Stimulated activated naive CD8-positive, alpha-beta T cell treated with anti-CD3 and anti-CD28 coated beads, Interleukin-15, Interleukin-2, amounts not matched to agents 100 U/mL and 50 U/mL, for 24 hours (primary cell): ENCODE results near the gene CELF2.
"Not testable (repeated sequence)": the region's sequence is repeated elsewhere in the genome, so short reads cannot be mapped to it uniquely, and the experiment has no call there.

Experiments used
- ATAC-seq: fragments of 150-1000 bp; cut with Tn5 transposase; one replicate; pipeline ENCODE4 v1.10.0; 2021
- DNase-seq: peaks from one replicate; pipeline ENCODE4 v3.0.0; 2021

Gene CELF2

DNA sequence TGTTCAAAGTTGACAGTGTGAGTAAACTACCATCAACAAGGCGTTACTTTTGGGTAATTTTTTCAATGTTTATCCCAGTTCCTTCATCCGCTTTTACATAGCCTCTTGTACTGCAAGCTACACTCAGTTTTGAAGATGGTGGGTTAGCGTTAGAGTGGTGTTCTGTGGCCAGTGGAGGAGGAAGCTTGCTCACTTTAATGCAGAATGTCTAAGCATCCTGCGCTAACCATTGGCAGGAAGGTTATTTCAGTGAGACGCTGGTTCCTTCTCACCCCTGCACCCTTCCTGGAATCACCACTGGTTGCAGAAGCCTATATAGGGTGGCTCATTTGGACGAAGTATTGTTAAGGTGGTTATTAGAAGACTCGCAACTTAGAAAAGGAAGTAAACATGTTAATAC is 159.1 kb downstream of the CELF2 start:
- DNase-seq = peak; percentile 49

GRCh38 chr10:11177381-11177780 is 159.7 kb downstream of the CELF2 start:
- no peak for DNase-seq
- no peak for ATAC-seq

More for the DNA sequence above, 159.1 kb downstream of the CELF2 start:
- ATAC-seq = peak; percentile 34

- peak; percentile 54 for DNase-seq
- no peak for ATAC-seq
These were observed 160.3 kb downstream of the CELF2 start for GRCh38 chr10:11177926-11178471.

DNA sequence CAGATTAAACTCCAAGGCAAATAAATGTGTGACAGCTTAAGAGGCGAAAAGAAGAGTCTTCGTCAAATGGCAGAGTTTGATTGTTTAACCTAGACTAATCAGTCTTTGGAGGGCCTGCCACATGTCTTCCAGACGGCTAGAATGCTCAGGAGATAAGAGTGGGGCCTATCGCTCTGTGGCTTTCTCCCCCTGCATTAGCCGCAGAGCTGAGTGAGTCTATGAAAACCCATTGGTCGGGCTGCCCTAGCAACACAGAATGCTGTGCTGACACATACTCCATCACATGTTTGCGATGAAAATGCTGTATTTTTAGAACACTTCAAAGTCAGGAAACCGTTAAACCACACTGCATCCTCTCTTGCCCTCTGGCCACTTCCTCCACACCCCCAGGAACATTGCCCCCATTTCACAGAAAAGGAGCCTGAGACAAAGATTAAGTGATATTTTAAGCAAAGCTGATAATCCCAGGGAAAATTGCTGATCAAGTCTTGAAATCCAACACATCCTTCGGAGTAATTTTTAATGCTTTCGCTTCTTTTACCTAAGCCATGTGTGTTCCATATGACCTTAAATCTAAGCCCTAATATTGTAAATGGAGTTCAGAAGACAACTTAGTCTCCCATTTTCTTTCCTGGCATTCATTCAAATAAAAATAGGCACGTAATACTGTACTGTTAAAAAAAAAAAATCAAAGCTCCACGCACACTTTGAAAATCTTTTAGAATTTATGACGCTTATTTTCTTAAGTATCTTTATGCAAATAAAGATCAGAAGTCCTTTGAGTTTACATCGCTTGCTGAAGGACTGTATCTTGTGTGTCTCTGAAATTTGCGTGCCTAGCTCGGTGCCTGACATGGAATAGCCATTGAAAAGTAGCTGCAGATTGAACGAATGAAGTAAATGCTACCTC is 161.2 kb downstream of the CELF2 start:
- ATAC-seq (peak; percentile 90), DNase-seq (peak; percentile 81)

DNA sequence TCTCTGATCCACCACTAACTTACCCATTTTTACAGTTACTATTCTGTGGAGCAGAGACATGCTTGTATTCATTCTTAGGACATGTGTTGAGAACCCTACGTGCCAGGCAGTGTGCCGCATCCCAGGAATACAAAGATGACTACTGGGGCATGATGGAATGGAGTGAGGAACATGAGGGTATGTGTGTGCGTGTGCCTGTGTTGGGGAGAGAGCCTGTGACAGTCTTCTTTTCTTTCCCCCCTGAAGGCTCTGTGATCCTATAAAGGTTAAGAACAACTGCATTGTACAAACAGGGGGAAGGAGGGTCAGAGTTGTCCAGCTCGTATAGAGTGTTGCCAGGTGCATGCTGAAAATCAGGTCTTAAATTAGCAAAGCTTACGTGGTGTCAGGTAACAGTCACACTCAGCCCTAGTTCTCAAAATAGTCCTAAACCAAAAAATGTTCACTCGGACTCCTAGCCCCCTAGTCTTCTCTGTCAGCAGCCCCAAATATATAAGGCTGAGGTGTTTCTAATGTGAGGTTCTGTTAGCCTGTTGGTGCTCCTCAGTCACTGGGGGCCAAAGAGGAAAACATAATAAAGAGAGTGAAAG is 161.9 kb downstream of the CELF2 start:
- no peak for DNase-seq
- no peak for ATAC-seq

- ATAC-seq (peak; percentile 67), DNase-seq (peak; percentile 69)
These were observed 162.6 kb downstream of the CELF2 start for GRCh38 chr10:11180228-11180627.

GRCh38 chr10:11181978-11182377 is 164.3 kb downstream of the CELF2 start:
- DNase-seq (no peak), ATAC-seq (no peak)

DNA sequence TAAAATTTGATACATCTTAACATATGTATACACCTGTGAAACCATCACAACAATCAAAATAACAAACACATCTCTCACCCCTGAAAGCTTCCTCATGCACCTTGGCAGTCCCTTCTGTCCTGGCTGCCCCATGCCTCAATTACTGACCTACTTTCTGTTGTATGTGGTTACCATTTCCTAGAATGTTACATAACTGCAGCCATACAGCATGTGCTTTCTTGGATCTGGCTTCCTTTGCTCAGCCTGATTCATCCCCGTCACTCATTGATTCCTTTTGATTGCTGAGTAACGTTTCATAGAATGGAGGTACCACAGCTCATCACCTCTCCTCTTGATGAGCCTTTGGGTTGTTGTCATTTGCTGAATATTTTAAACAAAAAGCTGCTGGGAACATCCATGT is 165.3 kb downstream of the CELF2 start:
- DNase-seq = no peak
- ATAC-seq = no peak

DNA sequence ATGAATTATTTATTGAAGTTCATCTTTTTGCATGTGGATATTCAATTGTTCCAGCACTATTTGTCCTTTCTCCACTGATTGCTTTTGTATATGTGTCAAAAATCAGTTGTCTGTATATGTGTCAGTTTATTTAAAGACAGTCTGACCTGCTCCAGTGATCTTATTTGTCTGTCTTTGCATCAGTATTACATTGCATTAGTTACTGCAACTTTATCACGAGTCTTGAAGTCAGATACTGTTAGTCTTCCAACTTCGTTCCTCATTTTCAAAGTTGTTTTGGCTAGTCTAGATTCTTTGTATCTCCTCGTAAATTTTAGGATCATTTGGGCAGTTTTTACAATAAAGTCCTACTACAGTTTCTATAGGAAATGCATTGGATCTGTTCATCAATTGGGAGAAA is 166.4 kb downstream of the CELF2 start:
- DNase-seq = no peak

DNA sequence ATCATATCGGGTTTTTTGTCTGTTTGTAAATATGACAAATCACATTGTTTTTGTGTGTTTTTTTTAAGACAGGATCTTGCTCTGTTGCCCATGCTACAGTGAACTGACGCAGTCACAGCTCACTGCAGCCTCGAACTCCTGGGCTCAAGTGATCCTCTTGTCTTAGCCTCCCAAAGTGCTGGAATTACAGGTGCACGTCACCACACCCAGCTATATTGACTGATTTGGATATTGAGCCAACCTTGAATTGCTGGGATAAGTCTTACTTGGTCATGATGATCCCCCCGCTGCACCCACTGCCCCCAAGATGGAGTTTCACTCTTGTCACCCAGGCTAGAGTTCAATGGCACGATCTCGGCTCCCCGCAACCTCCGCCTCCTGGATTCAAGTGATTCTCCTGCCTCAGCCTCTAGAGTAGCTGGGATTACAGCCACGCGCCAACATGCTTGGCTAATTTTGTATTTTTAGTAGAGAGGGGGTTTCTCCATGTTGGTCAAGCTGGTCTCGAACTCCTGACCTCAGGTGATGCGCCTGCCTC is 167.5 kb downstream of the CELF2 start:
- not testable (repeated sequence) for ATAC-seq

More for the DNA sequence above, 166.4 kb downstream of the CELF2 start:
- no peak for ATAC-seq

GRCh38 chr10:11186374-11186773 is 168.7 kb downstream of the CELF2 start:
- DNase-seq (no peak), ATAC-seq (no peak)

More for the DNA sequence above, 167.5 kb downstream of the CELF2 start:
- DNase-seq = not testable (repeated sequence)

DNA sequence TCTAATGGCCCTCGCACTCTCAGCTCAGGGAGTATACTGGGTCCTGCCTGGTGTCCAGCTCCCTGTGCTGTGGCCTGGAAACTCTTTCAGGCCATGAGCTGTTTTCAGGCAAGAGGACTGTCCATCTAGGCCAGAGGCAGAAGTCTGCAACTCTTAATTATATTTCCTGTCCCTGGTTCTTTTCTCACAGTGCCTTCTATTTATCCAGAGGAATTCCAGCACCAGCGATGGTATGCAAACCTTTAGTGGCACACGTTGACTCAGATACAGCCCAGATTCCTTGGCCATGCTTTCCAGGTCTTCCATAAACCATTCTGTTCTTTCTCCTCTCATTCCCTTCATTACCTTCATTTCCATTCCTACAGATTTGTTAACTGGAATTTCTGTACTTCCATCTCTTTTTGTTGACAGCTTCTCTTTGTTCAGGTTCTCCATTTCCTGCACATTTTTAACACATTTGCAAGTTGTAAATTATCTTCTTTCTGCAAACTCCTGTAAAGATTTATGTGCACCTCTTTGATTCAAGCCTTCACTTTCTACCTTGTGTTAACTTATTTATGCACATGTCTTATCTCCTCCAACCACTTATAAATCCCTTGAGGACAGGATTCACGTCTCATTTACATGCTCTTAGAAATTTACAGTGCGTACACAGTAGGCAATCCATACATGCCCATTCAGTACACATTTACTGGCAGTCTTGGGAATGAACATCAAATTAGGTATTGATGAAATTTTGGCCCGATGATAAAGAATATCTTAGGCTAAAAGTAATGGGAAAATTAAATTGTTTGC is 172.1 kb downstream of the CELF2 start:
- ATAC-seq (no peak), DNase-seq (no peak)

GRCh38 chr10:11191190-11191589 is 173.5 kb downstream of the CELF2 start:
- no peak for DNase-seq

GRCh38 chr10:11191678-11192077 is 174.0 kb downstream of the CELF2 start:
- ATAC-seq = no peak
- no peak for DNase-seq

More at GRCh38 chr10:11191190-11191589, 173.5 kb downstream of the CELF2 start:
- peak; percentile 35 for ATAC-seq

- DNase-seq = no peak
- ATAC-seq = no peak
These were observed 174.8 kb downstream of the CELF2 start for GRCh38 chr10:11192304-11193000.

DNA sequence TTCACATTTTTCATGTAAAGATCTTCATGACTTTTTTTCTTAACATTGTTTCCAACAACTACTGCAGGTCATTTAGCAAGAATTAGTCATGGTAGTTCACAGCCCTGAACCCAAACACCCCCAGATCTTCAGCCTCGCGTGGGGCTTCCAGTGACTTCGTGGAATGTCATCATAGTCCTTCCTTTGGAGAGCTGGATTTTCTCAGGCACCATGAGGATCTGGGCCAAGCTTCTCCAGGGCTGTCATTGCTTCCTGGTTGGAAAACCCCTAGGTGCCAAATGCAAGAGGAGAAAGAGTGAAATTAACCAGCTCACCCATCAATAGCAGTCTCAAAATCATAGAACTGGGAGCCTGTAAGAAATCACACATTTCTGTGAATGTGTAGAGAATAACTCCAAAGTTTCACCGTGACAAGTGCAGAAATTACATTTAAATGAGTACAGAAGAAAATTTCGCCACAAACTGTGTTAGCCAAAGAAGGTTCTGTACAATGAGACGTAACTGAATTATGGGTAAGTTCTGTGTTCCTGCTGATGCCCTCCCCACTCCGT is 175.4 kb downstream of the CELF2 start:
- ATAC-seq = no peak

DNA sequence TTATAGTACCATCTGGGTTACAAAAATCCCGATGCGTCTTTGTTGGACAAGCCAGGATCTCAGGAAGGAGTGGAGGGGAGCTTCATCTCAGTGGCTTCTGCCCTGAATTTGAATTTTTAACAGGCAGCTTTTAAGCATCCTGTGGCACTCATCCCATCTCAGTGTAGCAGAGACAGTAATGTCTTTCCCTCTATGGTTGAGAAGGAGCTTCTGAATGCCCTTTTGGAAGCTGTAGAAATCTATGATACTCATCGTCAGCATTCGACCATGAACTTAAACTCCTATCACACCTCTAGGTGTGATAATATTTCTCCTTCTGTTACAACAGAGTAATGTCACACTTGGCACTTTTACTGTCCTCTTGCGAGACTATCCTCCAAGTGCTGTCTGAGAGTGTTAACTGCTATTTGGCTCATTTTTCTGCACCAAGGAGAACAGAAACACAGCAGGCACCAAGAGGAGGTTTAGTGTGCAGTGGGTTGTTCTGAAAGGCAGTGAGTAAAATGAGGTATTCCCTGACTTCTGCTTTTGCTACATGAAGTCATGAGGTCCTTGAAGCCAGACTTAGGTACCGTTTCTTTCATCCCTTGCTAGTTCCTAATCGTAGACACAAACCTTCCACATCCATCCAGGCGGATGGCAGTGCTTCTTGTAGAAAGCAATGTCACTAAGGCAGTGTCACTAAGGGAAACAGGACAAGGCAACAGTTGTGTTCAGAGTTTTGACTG is 177.4 kb downstream of the CELF2 start:
- DNase-seq = no peak
- no peak for ATAC-seq

More for the DNA sequence above, 175.4 kb downstream of the CELF2 start:
- DNase-seq = no peak

GRCh38 chr10:11195623-11196022 is 178.0 kb downstream of the CELF2 start:
- DNase-seq (no peak), ATAC-seq (no peak)

- no peak for DNase-seq
- peak; percentile 35 for ATAC-seq
These were observed 179.6 kb downstream of the CELF2 start for GRCh38 chr10:11197266-11197712.

GRCh38 chr10:11197878-11198277 is 180.2 kb downstream of the CELF2 start:
- ATAC-seq (no peak), DNase-seq (no peak)
